ENCODE results near the gene JAM3.
"Not testable (repeated sequence)": the region's sequence is repeated elsewhere in the genome, so short reads cannot be mapped to it uniquely, and the experiment has no call there.

Gene JAM3

DNA sequence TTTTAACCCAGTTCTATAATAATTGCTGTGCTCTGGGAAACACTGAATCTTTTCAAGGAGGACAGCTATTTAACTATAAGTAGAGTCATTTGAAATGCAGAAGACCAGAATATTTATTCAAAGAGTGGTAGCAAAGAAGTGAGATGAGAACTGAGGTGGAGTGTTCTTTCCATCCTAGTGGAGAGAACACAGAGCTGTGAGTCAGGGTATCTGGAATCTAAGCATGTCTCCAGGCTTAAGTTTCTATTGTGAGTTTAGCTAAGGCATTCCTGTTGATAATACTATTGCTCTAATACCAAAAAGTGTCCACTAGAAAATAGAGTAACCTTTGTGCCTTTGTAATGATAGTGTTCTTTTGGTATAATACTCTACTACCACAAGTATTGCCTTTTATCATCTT lies 32.4 kb downstream of the JAM3 start:
- DNase-seq (ENCODE audit: low spot score): no peak

DNA sequence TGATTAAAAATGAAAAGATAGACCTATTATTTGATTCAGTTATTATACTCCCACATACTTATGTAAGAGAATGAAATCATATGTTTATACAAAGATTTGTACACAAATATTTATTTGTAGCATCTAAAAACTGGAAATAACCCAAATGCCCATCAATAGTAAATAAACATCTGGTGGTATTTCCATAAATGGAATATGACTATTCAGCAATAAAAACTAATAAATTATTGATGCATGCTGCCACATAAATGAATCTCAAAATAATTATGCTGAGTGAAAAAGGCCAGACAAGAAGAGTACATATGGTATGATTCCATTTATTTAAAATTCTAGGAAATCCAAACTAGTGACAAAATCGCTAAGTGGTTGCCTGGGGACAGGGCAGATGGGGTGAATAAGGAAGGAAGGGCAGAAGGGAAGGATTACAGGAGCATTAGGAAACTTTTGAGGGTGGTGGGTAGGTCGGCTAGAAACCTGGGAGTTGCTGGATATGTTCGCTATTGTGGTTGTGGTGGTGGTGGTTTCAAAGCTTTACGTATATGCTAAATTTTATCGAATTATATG lies 41.5 kb downstream of the JAM3 start:
- no peak for DNase-seq (ENCODE audit: low spot score)

DNA sequence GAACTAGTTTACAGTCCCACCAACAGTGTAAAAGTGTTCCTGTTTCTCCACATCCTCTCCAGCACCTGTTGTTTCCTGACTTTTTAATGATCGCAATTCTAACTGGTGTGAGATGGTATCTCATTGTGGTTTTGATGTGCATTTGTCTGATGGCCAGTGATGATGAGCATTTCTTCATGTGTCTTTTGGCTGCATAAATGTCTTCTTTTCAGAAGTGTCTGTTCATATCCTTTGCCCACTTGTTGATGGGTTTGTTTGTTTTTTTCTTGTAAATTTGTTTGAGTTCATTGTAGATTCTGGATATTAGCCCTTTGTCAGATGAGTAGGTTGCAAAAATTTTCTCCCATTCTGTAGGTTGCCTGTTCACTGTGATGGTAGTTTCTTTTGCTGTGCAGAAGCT lies 44.9 kb downstream of the JAM3 start:
- DNase-seq (ENCODE audit: low spot score): not testable (repeated sequence)

DNA sequence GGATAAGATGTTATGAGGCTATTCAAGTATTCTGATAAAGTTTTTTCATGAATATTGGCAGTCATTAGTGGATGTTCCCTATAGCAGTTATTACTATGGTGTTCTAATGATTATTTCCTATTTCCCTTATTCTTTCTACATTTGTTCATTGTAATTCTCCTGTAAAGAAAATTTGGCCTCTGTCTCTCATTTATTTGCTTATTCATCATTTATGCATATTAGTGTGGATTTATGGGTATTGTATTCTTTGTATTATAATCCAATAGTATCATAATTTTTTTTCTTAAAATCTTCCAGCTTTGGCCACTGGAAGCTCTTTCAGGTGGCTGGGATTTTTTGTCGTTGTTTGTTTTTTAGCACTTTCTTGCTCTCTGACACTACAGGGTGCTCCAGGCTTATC lies 47.3 kb downstream of the JAM3 start:
- no peak for DNase-seq (ENCODE audit: low spot score)

DNA sequence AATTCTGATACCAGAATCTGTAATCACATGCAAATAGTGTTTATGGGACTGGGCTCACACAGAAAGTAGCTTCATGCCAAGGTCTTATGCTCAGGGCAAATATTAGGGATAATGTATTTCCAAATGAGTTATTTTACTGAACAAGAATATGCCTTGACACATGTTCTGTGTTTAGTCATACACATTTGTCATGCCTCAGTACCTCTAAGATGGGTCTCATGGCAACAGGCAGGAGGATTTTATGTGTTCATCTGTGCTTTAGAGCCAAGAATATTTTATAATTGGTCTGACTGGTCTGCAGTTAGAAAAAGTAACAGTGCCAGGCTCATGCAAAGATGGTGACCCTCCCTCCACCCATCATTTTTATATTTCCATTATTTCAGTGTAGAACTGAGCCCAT lies 49.1 kb downstream of the JAM3 start:
- no peak for DNase-seq (ENCODE audit: low spot score)

DNA sequence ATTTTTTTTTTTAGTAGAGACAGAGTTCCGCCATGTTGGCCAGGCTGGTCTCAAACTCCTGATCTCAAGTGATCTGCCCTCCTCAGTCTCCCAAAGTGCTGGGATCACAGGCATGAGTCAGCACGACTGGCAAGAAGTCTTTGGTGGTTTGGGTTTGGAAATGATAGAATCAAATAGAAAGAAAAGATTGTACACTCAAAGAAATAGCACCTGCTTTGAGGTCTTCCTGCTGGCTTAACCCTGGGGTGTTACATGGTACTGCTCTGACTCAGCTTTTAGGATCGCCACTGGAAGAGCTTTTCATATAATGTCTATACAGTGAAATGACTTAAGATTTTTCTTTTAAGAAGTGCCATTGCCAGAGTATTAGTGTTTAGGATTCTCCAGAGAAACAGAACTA lies 50.2 kb downstream of the JAM3 start:
- no peak for DNase-seq (ENCODE audit: low spot score)

DNA sequence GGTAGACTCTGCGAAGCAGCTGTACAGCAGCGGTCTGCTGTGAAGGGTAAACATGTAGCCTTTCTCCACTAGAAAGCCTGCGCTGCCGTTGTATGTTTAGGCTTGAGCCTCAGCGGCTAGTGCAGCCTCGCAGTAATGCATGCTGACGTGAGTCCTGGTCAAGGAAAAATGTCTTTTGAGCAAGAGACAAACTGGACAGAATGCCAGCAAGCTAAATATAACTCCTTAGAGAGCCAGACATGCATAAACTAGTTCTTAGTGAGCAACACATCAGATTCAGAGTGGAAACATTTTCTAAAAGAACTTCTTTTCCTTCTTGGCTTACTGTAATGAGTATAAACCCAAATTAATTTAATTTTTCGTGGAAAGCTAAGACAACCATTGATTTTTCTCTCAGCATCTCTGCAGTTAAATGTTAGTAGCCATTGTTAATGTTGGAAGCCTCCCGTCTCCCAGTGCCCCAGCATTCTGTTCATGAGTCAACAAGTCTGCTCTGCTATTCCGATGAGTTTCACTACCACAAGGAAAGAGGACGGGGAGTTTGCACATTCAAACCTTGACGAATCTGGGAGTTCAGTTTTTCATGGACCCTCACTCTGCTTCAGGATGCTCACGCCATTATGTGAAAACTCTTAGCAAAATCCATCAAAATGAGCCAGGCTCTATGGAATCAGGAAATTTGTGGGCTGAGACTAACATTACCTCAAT lies 51.4 kb downstream of the JAM3 start:
- no peak for DNase-seq (ENCODE audit: low spot score)

DNA sequence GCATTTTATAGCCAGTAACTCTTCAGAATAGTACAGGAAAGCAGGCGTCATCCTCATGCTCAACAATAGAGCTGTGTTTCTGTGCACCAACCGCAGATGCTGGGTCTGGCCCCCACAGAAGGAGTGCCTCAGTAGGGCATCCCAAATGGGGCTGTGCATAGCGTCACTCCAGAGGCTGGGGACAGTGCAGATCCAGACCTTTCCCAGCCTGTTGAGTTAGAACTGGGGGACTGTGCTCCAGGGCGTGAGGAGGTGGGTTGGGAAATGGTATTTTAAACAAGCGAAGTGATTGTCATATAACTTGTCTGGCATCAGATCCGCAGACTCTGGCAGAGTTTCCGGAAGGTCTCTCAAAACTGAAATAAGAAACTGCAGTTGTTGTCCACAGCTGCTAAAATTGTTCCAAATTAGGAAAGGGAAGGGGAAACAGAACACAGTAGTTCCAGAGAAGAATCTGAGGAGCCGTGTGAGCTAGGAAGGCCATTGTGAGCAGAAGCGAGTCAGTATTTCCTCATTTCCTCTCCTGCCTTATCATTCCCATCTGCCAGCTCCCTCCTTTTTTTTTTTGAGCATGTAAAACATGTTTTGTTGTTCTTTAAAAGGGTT lies 52.2 kb downstream of the JAM3 start:
- DNase-seq (ENCODE audit: low spot score): no peak

DNA sequence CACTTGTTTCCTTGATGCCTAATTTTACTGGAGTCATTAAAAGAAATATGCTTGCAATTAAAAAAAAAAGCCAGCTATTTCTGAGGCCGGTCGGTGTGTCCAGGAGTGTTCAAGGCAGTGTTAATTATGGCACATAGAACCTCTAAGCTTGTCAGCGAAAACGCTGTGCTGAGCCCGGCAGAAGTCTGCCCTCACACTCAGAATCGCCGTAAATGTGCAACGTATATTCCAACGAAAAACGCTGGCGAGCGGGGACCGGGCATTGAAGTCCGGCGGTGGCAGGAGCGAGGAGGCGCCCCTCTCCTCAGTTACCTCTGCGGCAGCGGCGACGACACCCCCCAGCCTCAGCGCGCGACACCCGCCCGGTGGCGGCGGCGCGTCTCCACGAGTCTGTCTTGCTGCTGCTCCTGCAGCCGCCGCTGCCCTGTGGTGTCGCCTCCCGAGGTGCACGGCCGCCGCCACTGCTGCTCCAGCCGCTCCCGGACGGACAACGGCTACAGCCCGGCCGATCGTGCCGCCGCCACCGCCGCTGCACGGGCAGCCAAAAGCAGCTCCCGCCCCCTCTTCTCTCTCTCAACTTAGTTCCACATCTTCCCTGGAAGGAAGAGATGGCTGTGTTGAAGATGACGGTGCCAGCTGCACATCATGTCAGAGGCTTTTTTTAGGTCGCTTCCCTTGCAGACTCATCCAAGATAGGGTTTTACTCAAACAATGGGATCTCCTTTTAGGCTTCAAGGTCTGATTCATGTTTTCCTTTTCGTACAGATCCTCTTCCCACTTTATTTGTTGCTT lies 56.0 kb downstream of the JAM3 start:
- DNase-seq (ENCODE audit: low spot score): no peak

DNA sequence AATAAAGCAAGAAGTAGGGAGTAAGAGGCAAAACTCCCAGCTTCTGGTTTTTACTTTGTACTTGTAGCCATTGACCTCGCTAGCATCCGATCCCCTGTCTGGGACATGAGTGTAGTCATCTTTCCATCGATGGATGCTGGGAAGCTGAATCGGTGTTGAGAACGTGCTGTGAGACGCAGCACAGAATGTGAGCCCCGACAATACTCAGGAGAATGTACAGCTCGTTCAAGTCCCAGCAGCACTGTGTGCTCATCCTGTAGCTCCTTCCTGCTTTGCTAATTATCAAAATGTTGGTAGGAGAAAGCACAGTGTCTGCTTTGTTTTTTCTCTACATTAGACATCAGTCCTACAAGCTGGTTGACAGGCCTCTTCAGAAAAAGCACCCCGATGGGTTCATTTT lies 56.6 kb downstream of the JAM3 start:
- no peak for DNase-seq (ENCODE audit: low spot score)

DNA sequence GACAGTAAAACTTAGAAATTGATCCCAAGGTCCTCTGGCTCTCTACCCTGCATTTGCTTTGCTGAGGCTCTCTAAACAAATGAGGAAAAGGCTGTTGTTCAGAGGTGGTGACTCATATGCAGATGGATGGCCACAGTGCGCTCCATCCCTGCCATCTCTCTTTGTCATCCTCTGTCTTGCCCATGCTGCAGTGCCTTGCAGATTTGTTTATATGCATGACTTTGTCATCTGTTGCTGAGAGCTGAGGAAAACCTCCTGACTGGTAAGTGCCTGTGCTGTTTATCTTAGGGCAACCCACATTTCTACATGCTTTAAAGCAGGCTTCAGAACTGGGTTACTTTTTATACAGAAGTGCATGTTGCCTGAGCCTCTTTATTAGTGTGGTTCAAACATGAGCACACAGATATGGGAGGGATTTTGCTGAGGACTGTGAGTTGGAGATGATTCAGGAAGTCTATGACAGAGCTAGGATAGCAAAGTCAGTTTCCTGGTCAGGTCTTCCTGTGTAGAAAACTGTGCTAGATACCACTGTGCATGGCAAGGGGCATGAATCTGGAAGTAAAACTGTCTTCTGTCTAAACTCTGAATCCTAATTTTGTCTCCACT lies 57.4 kb downstream of the JAM3 start:
- peak; percentile 43 for DNase-seq (ENCODE audit: low spot score)

DNA sequence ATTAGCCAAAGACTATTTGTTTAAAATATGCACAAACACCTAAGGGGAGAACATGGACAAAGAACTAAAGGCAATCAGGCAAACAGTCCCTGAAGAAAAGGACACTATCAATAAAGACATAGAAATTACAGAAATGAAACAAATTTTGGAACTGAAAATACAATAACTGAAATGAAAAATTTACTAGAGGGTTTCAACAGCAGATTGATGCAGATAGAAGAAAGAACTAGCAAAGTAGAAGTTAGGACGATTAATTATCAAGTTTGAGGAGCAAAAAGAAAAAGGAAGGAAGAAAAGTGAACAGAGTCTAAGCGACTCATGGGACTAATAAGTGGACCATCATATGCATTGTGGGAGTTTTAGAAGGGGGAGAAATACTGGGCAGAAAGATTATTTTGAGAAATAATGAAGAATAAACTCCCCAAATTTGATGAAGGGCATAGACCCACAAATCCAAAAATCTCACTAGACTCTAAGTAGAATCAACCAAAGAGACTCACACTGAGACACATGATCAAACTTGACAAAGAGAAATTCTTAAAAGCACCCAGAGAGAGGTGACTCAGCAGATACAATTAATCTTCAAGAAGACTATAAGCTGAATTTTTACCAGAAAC lies 62.9 kb downstream of the JAM3 start:
- no peak for DNase-seq (ENCODE audit: low spot score)

DNA sequence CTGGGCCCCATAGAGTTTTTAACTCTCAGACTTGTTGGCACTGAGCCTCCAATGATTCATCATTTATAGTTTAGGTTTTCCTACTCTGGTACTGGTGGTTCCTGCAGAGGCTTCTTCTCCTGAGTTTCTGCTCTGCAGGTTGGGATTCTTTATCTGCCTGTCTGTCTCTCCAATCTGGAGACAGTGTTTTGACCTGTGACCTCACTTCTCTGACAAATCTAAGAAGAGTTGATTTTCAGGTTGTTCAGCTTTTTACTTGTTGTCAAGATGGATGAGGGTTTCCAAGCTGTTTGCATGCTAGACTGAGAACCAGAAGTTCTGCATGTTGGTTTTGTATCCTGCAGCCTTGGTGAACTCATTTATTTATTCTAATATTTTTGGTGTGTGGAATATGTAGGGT lies 63.9 kb downstream of the JAM3 start:
- no peak for DNase-seq (ENCODE audit: low spot score)

DNA sequence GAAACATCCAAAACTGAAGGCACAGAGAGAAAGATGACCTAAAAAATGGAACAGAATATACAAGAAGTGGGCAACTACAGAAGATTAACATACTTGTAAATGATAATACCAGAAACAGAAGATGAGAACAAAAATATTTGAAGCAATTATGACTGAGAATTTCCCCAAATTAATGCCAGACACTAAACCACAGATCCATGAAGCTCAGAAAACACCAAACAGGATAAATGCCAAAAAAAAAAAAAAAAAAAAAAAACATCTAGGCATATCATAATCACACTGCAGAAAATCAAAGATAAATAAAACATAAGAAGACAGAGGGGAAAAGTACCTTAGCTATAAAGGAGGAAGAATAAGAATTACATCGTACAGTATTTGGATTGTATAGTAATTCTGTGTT lies 65.3 kb downstream of the JAM3 start:
- DNase-seq (ENCODE audit: low spot score): no peak

DNA sequence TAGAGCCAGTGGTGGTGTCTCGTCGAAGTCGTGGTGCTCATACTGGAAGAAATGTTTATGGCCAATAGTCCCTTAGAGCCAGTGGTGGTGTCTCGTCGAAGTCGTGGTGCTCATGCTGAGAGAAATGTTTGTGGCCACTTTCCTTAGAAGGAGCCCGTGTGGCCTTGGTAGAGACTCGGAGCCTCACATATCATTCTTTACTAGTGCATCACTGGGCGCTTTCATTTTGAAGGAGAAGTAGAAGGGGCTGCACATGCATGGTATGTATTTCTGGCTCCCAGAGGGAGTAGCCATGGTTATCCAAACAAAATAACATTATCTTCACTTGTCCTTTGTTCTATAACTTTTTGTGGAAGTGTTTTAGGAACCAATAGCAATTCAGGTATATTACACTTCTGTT lies 69.5 kb downstream of the JAM3 start:
- DNase-seq (ENCODE audit: low spot score): no peak

DNA sequence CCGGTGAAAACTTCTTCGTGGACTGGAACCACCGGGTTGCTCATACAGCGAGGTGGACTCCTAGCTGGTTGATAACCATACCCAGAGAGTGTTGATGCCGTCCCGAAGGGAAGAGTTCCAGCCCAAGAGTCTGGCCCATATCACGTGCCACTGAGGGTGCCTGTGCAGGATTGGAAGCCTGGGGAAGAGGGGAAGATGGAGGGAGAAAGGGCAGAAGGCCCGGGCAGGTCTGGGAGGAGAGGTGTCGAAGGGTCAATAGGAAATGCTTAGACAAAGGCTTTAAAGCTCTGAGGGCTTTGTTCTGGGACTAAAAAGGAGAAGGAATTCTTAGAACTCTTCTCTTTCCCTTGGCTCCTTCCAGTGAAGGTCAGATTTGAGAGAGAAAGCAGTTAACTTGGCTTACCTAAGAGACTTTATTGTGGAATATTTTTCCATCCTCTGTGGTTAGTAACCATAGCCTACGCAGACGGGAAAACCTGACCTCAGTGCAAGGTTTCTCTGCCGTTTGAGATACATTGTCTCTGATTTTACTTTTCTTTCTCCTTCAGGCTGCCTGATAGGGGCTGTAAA lies 70.5 kb downstream of the JAM3 start:
- DNase-seq (ENCODE audit: low spot score): no peak

DNA sequence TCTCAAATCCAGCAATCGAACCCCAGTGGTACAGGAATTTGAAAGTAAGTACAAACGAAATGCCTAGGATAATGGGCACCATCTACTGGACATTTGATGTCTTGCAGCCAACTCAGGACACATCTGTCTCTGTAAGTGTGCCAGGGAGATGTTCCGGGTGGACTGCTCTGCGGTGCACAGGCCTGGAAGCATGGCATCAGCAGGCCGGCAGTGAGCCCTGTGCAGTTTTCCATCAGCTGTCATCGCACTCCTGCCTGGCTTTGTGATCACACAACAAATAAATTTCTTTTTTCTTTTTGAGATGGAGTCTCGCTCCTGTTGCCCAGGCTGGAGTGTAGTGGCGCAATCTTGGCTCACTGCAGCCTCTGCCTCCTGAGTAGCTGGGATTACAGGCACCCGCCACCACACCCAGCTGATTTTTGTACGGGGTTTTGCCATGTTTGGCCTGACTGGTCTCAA lies 71.0 kb downstream of the JAM3 start:
- DNase-seq (ENCODE audit: low spot score): peak; percentile 75

DNA sequence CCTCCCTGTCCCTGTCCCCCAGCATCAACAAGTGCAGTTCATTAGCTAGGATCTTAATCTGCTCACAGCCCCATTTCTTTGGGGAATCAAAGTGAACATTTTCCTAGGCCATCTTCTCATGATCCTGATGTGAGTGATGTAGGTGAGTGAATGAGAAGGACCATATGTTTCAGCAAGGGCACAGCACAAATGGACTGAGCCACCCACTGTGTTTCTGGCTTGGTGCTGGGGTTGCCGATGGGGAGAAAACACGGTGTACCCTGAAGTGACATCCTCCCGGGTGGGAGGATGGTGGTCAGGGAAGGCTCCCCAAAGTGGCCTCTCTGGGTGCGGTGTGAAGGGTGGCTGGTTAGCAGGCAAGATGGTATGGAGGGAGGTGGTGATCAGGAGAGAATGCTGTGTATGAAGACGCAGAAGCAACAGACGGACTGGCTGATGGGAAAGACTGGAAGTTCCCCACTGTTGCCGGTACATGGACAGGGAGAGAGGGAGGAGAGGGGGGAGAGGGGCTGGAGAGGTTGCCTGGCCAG lies 72.2 kb downstream of the JAM3 start:
- no peak for DNase-seq (ENCODE audit: low spot score)

DNA sequence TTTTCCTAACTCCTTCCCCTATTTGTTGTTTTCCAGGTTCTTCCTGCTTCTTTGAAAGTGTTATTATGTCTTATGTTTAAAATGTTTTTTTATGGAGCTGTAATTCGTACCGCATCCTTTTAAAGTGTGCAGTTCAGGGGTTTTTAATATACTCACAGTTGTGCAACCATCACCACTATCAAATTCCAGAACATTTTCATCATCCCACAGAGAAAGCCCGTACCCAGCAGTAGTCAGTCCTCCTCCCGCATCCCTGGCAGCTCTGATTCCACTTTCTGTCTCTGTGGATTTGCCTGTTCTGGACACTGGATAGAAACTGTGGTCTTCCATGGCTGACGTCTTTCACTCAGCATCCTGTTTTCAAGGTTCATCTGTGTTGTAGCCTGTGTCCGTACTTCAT lies 73.7 kb downstream of the JAM3 start:
- DNase-seq (ENCODE audit: low spot score): no peak

DNA sequence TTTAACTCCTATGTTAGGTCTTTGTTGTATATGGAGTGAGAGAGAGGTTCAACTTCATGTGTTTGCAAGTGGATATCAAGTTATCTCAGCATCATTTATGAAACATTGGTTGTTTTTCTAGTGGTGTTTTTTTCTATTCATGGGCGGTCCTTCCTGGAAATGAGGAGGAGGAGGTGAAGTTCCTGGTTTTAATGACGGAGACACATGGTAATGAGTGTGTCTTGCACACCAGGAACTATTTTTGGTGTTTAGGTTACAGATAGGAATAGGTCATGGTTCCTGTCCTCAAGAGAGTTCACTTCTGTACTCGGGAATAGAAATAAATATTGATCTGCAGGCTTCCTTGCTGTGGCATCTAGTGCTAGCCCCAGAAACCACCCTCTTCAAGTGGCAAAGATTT lies 74.9 kb downstream of the JAM3 start:
- no peak for DNase-seq (ENCODE audit: low spot score)

DNA sequence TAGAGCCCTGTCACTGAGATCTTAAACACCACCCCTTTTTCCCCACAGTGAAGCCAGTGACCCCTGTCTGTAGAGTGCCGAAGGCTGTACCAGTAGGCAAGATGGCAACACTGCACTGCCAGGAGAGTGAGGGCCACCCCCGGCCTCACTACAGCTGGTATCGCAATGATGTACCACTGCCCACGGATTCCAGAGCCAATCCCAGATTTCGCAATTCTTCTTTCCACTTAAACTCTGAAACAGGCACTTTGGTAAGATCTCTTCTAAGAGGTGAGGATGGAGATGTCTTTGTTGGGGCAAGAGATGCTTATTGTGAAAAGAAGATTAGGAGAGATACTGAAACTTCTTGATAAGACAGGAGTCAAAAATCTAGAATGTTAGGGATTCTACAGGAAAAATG lies 75.9 kb downstream of the JAM3 start:
- no peak for DNase-seq (ENCODE audit: low spot score)

DNA sequence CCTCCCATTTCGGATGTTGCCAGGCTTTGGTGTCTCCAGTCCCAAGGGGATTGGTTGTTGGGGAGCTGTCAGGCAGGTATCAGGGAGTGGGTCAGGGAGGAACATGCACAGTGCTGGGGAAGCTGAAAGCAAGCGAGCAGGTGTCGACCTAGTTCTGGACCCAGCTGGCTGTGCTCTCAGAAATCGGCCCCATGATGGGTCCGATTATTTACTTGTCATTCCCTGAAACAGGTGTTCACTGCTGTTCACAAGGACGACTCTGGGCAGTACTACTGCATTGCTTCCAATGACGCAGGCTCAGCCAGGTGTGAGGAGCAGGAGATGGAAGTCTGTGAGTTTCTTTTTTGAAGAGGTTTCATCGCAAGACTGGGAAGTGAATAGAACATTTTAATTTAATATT lies 76.8 kb downstream of the JAM3 start:
- DNase-seq (ENCODE audit: low spot score): no peak

Measured in SW480 (cell line).